ENCODE measurements around the gene PMM2. TPM values are rescaled to one million over a fixed set of nuclear protein-coding genes. Genes with fewer than 3 reads are reported as not detected.

PMM2 gene
- total RNA-seq, 1 donor: 42.7 TPM

DNA sequence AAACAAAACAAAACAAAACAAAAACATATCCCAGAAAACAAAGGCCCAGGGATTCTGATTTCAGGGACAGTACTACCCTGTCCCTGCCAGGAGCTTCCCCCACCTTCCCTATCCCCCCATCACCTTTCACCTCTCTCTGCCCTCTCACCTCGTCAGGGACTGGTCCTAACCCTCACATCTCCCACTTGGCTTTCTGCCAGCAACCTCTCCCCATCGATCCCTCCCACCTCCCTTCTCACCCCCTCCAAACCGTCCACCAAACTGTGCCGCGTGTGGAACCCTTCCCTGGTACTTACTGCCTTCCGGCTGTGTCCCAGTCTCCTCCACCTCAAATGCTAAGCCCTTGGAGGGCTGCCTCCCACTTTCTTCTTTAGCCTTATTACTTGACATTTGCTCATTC is 36.6 kb upstream of the PMM2 start:
- H3K9me3 ChIP-seq (ENCODE audit: low read depth, low read length): no peaks in the 10 kb centered on the region
- no peaks in the 10 kb centered on the region for H3K4me1 ChIP-seq (ENCODE audit: insufficient read depth, low read length)
- DNase-seq (ENCODE audit: insufficient read length, low spot score, missing footprints): no peak
- H4K20me1 ChIP-seq (ENCODE audit: insufficient read depth, low read length): no peaks in the 10 kb centered on the region
- no peak overlapping the region for H3K27ac ChIP-seq (ENCODE audit: low read depth, low read length)
- TF ChIP-seq, protein P1, sequence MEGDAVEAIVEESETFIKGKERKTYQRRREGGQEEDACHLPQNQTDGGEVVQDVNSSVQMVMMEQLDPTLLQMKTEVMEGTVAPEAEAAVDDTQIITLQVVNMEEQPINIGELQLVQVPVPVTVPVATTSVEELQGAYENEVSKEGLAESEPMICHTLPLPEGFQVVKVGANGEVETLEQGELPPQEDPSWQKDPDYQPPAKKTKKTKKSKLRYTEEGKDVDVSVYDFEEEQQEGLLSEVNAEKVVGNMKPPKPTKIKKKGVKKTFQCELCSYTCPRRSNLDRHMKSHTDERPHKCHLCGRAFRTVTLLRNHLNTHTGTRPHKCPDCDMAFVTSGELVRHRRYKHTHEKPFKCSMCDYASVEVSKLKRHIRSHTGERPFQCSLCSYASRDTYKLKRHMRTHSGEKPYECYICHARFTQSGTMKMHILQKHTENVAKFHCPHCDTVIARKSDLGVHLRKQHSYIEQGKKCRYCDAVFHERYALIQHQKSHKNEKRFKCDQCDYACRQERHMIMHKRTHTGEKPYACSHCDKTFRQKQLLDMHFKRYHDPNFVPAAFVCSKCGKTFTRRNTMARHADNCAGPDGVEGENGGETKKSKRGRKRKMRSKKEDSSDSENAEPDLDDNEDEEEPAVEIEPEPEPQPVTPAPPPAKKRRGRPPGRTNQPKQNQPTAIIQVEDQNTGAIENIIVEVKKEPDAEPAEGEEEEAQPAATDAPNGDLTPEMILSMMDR (IDR thresholded peaks at IDR 0.05; ENCODE audit: extremely low read depth, low read depth, low read length): no peak
- H2AFZ ChIP-seq (ENCODE audit: low read length): no peak overlapping the region
- H3K4me3 ChIP-seq (ENCODE audit: insufficient read depth, low read length): no peak overlapping the region
- no peaks in the 10 kb centered on the region for H3K27me3 ChIP-seq (ENCODE audit: insufficient read depth, low read length)
- no peaks in the 10 kb centered on the region for H3K79me2 ChIP-seq (ENCODE audit: insufficient read depth, low read length)
- H3K4me2 ChIP-seq (ENCODE audit: insufficient read depth, low read length): no peak overlapping the region
- H3K36me3 ChIP-seq (ENCODE audit: insufficient read depth, low read length): no peaks in the 10 kb centered on the region

DNA sequence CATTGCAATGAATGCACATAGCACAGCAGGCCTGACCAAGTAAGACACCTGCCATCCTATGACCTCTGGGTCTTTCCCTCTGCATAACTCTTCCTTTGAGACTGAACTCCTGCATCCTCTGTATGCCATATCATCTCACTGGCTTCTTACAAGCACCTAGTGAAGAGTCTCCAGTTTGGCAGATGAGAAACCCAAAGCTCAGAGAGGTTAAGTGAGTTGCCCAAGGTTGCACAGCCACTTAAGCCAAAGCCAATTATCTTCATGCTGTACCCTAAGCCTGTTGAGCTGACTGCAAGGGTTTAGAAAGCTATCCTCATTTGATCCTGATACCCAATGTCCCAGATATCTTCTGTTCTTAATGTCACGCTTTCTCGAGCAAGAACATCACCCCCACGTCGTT is 35.4 kb upstream of the PMM2 start:
- Histone ChIP-seq H2AFZ (ENCODE audit: low read length) (no peak overlapping the region), H3K27me3 (ENCODE audit: insufficient read depth, low read length) (no peaks in the 10 kb centered on the region), H3K9me3 (ENCODE audit: low read depth, low read length) (no peaks in the 10 kb centered on the region), H3K27ac (ENCODE audit: low read depth, low read length) (no peak overlapping the region), H4K20me1 (ENCODE audit: insufficient read depth, low read length) (no peaks in the 10 kb centered on the region), H3K36me3 (ENCODE audit: insufficient read depth, low read length) (no peaks in the 10 kb centered on the region), H3K4me1 (ENCODE audit: insufficient read depth, low read length) (no peaks in the 10 kb centered on the region), H3K4me2 (ENCODE audit: insufficient read depth, low read length) (no peak overlapping the region), H3K79me2 (ENCODE audit: insufficient read depth, low read length) (no peaks in the 10 kb centered on the region), H3K4me3 (ENCODE audit: insufficient read depth, low read length) (no peak overlapping the region)
- TF ChIP-seq, protein P1 (IDR thresholded peaks at IDR 0.05; ENCODE audit: extremely low read depth, low read depth, low read length): no peak
- DNase-seq (ENCODE audit: insufficient read length, low spot score, missing footprints): no peak

DNA sequence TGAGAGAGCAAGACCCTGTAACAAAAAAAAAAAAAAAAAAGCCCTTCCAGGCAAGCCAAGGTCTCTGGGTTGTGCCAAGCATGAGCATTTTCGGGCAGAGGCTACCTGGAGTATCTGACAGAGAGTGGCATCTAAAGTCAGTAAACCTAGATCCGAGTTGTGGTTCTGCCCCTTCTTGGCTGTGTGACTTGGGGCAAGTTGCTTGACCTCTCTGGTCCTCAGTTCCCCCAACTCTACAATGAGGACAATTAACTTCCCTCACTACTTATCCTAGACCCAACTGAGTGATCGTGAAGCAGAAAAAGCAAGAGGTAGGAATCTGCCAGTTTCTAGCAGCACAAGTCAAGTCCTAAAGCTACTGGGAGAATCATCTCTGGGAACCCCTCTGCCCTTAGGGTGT is 34.6 kb upstream of the PMM2 start:
- TF ChIP-seq, protein P1 (IDR thresholded peaks at IDR 0.05; ENCODE audit: extremely low read depth, low read depth, low read length): no peak
- no peak overlapping the region for H3K4me3 ChIP-seq (ENCODE audit: insufficient read depth, low read length)
- H3K36me3 ChIP-seq (ENCODE audit: insufficient read depth, low read length): no peaks in the 10 kb centered on the region
- H3K9me3 ChIP-seq (ENCODE audit: low read depth, low read length): no peaks in the 10 kb centered on the region
- H3K4me1 ChIP-seq (ENCODE audit: insufficient read depth, low read length): no peaks in the 10 kb centered on the region
- DNase-seq (ENCODE audit: insufficient read length, low spot score, missing footprints): no peak
- H3K27ac ChIP-seq (ENCODE audit: low read depth, low read length): no peak overlapping the region
- H4K20me1 ChIP-seq (ENCODE audit: insufficient read depth, low read length): no peaks in the 10 kb centered on the region
- no peak overlapping the region for H3K4me2 ChIP-seq (ENCODE audit: insufficient read depth, low read length)
- no peak overlapping the region for H2AFZ ChIP-seq (ENCODE audit: low read length)
- H3K79me2 ChIP-seq (ENCODE audit: insufficient read depth, low read length): no peaks in the 10 kb centered on the region
- no peaks in the 10 kb centered on the region for H3K27me3 ChIP-seq (ENCODE audit: insufficient read depth, low read length)

GRCh38 chr16:8763899-8764298 is 33.7 kb upstream of the PMM2 start:
- H3K36me3 ChIP-seq (ENCODE audit: insufficient read depth, low read length): no peaks in the 10 kb centered on the region
- no peak overlapping the region for H3K27ac ChIP-seq (ENCODE audit: low read depth, low read length)
- H2AFZ ChIP-seq (ENCODE audit: low read length): no peak overlapping the region
- no peak for DNase-seq (ENCODE audit: insufficient read length, low spot score, missing footprints)
- H3K9me3 ChIP-seq (ENCODE audit: low read depth, low read length): no peaks in the 10 kb centered on the region
- H4K20me1 ChIP-seq (ENCODE audit: insufficient read depth, low read length): no peaks in the 10 kb centered on the region
- no peak overlapping the region for H3K4me2 ChIP-seq (ENCODE audit: insufficient read depth, low read length)
- H3K27me3 ChIP-seq (ENCODE audit: insufficient read depth, low read length): no peaks in the 10 kb centered on the region
- no peaks in the 10 kb centered on the region for H3K4me1 ChIP-seq (ENCODE audit: insufficient read depth, low read length)
- H3K4me3 ChIP-seq (ENCODE audit: insufficient read depth, low read length): no peak overlapping the region
- H3K79me2 ChIP-seq (ENCODE audit: insufficient read depth, low read length): no peaks in the 10 kb centered on the region
- TF ChIP-seq, protein P1 (IDR thresholded peaks at IDR 0.05; ENCODE audit: extremely low read depth, low read depth, low read length): no peak
